GM23338 (cell line): ENCODE measurements around the gene OXER1. TPM values are rescaled to one million over a fixed set of nuclear protein-coding genes. Genes with fewer than 3 reads are reported as not detected.

Source experiments
- ATAC-seq: fragments of 200-7000 bp; cut with Tn5 transposase; 3 replicates; pipeline ENCODE4 v1.9.1; 2020
- DNase-seq: peaks from one replicate; pipeline ENCODE4 v3.0.0-alpha.2; 2015; ENCODE audit warnings: low spot score
- H2AFZ ChIP-seq: fragments of 200-600 bp; sonication (generic); 2 replicates; pipeline ENCODE4 v1.8.0; 2016; ENCODE audit warnings: antibody characterized with exemption, mild to moderate bottlenecking, moderate library complexity
- H3F3A ChIP-seq: fragments of 200-600 bp; sonication (generic); replicated peaks from 2 replicates; pipeline ENCODE4 v1.8.0; 2017; ENCODE audit warnings: antibody characterized with exemption, mixed run types, low read depth
- H3K27ac ChIP-seq: fragments of 200-600 bp; sonication (generic); 2 replicates; pipeline ENCODE4 v1.6.1; 2016; ENCODE audit warnings: low read depth
- H3K27me3 ChIP-seq: fragments of 200-600 bp; sonication (generic); 2 replicates; pipeline ENCODE4 v1.8.0; 2016; ENCODE audit warnings: mild to moderate bottlenecking, mixed run types, moderate library complexity; ENCODE audit not compliant: insufficient read depth
- H3K36me3 ChIP-seq: fragments of 200-600 bp; sonication (generic); 2 replicates; pipeline ENCODE4 v1.8.0; 2016; ENCODE audit warnings: mild to moderate bottlenecking; ENCODE audit not compliant: insufficient read depth
- H3K4me1 ChIP-seq: fragments of 200-600 bp; sonication (generic); 2 replicates; pipeline ENCODE4 v1.8.0; 2016; ENCODE audit warnings: mild to moderate bottlenecking, moderate library complexity; ENCODE audit not compliant: insufficient read depth
- H3K4me2 ChIP-seq: fragments of 200-600 bp; sonication (generic); 2 replicates; pipeline ENCODE4 v1.7.1; 2017; ENCODE audit warnings: mixed run types
- H3K4me3 ChIP-seq: fragments of 200-600 bp; sonication (generic); 2 replicates; pipeline ENCODE4 v1.6.1; 2016; ENCODE audit warnings: mixed run types
- H3K79me2 ChIP-seq: fragments of 200-600 bp; sonication (generic); replicated peaks from 2 replicates; pipeline ENCODE4 v1.8.0; 2017; ENCODE audit warnings: mild to moderate bottlenecking; ENCODE audit not compliant: insufficient read depth
- H3K9me2 ChIP-seq: fragments of 200-600 bp; sonication (generic); 2 replicates; pipeline ENCODE4 v1.8.0; 2017; ENCODE audit not compliant: insufficient read depth
- H4K20me1 ChIP-seq: fragments of 200-600 bp; sonication (generic); replicated peaks from 2 replicates; pipeline ENCODE4 v1.8.0; 2017; ENCODE audit warnings: mild to moderate bottlenecking; ENCODE audit not compliant: insufficient read depth
- H3K27ac Mint-ChIP-seq: 2 replicates; pipeline ENCODE4 v1.8.0; 2020; ENCODE audit warnings: inconsistent platforms, mild to moderate bottlenecking, moderate library complexity, mixed read lengths
- H3K27me3 Mint-ChIP-seq: 3 replicates; pipeline ENCODE4 v1.8.0; 2022; ENCODE audit warnings: low read depth, mild to moderate bottlenecking, moderate library complexity, mixed read lengths, inconsistent platforms; ENCODE audit not compliant: insufficient read depth, poor library complexity
- H3K36me3 Mint-ChIP-seq: 3 replicates; pipeline ENCODE4 v1.8.0; 2021; ENCODE audit warnings: low read depth, mild to moderate bottlenecking, inconsistent platforms, moderate library complexity, mixed read lengths
- H3K4me1 Mint-ChIP-seq: 3 replicates; pipeline ENCODE4 v1.8.0; 2020; ENCODE audit warnings: mild to moderate bottlenecking, inconsistent platforms, mixed read lengths
- H3K4me3 Mint-ChIP-seq: 3 replicates; pipeline ENCODE4 v1.8.0; 2021; ENCODE audit warnings: moderate library complexity, mild to moderate bottlenecking, inconsistent platforms, mixed read lengths
- H3K9me3 Mint-ChIP-seq: 3 replicates; pipeline ENCODE4 v1.8.0; 2020; ENCODE audit warnings: moderate library complexity, mild to moderate bottlenecking, inconsistent platforms, mixed read lengths
- CREB1 ChIP-seq: fragments of 250-450 bp; sonication (Bioruptor Pico); IDR thresholded peaks from 2 replicates; pipeline ENCODE4 v1.5.0; 2020; ENCODE audit warnings: low read depth, mild to moderate bottlenecking, moderate library complexity
- ETS1 ChIP-seq: IDR thresholded peaks from 2 replicates; pipeline ENCODE4 v1.6.1; 2016; ENCODE audit warnings: antibody characterized with exemption
- EZH2 ChIP-seq: fragments of 200-600 bp; sonication (generic); IDR thresholded peaks from one replicate; pipeline ENCODE4 v1.8.0; 2017; ENCODE audit warnings: antibody characterized with exemption, mild to moderate bottlenecking, low read depth; ENCODE audit not compliant: unreplicated experiment
- EZH2phosphoT487 ChIP-seq: fragments of 200-600 bp; sonication (generic); IDR thresholded peaks from one replicate; pipeline ENCODE4 v1.8.1; 2018; ENCODE audit warnings: antibody characterized with exemption; ENCODE audit not compliant: unreplicated experiment
- JUNB ChIP-seq: IDR thresholded peaks from one replicate; pipeline ENCODE4 v1.6.1; 2016; ENCODE audit warnings: antibody characterized with exemption; ENCODE audit not compliant: unreplicated experiment
- NANOG ChIP-seq: IDR thresholded peaks from 2 replicates; pipeline ENCODE4 v1.6.1; 2016; ENCODE audit warnings: antibody characterized with exemption, borderline replicate concordance
- POLR2AphosphoS5 ChIP-seq: IDR thresholded peaks from 2 replicates; pipeline ENCODE4 v1.6.1; 2016; ENCODE audit warnings: antibody characterized with exemption, low read depth
- ZNF114 ChIP-seq: fragments of 250-450 bp; sonication (Bioruptor Pico); IDR thresholded peaks from 2 replicates; pipeline ENCODE4 v1.5.0; 2020; ENCODE audit warnings: mild to moderate bottlenecking, moderate library complexity
- ZNF331 ChIP-seq: fragments of 250-450 bp; sonication (Bioruptor Pico); IDR thresholded peaks from 2 replicates; pipeline ENCODE4 v1.5.0; 2020; ENCODE audit warnings: low read depth, mild to moderate bottlenecking, moderate library complexity
- ZNF462 ChIP-seq: fragments of 250-450 bp; sonication (Bioruptor Pico); IDR thresholded peaks from 2 replicates; pipeline ENCODE4 v1.5.0; 2020; ENCODE audit warnings: mild to moderate bottlenecking, moderate library complexity
- polyA plus RNA-seq: library from polyadenylated mRNA; unstranded; fragments of >200 nt; fragmentation: Nextera tagmentation; extraction: Ambion mirVana; gene quantifications from 2 replicates; pipeline ENCODE4 v1.2.1, GENCODE V29; 2016
- total RNA-seq: library from RNA; depleted of rRNA; stranded (reverse); fragments of >200 nt; shearing (Covaris generic); gene quantifications from 2 replicates; pipeline ENCODE4 v1.2.3, GENCODE V29; 2014

OXER1 gene
- total and polyA plus RNA-seq, 2 experiments from 2014 or later, result 0.69 to 1.5 TPM

- DNase-seq, result no peak
- Histone ChIP-seq H3K9me2 (0 out of 2 replicates have a peak, but pooled peaks cover 3% of the 10 kb centered on the region), H3K4me1 (peaks cover 17% of the 10 kb centered on the region), H3K4me3 (no peak overlapping the region), H4K20me1 (no peaks in the 10 kb centered on the region), H3K36me3 (no peaks in the 10 kb centered on the region), H3K4me2 (no peak overlapping the region), H3K27me3 (peaks cover 33% of the 10 kb centered on the region), H2AFZ (no peak overlapping the region), H3F3A (peaks cover 13% of the 10 kb centered on the region), H3K27ac (no peak overlapping the region), H3K79me2 (no peaks in the 10 kb centered on the region)
- Mint-ChIP-seq H3K27me3 (peaks cover 23% of the 10 kb centered on the region), H3K4me3 (no peak overlapping the region), H3K36me3 (no peaks in the 10 kb centered on the region; the same call in 1 of the 3 replicates), H3K4me1 (peaks cover 32% of the 10 kb centered on the region), H3K27ac (no peak overlapping the region), H3K9me3 (no peaks in the 10 kb centered on the region; the same call in 2 of the 3 replicates)
- no peak for TF ChIP-seq EZH2
- no peak for TF ChIP-seq EZH2phosphoT487
- TF ChIP-seq ETS1, result no peak
- no peak for TF ChIP-seq ZNF114
- no peak for TF ChIP-seq JUNB
- no peak for TF ChIP-seq CREB1 (CRISPR knock-in tag)
- no peak for TF ChIP-seq ZNF462 (CRISPR knock-in tag)
- no peak for TF ChIP-seq NANOG
- no peak for TF ChIP-seq POLR2AphosphoS5
- TF ChIP-seq ZNF331 (CRISPR knock-in tag), result no peak
- ATAC-seq, result no peak
Observed at GRCh38 chr2:42795275-42795674, 31.3 kb upstream of the OXER1 start.
